Mucosa of rectum (tissue), 2 donors: ENCODE results near the gene GPR78.
"Not testable (repeated sequence)": the region's sequence is repeated elsewhere in the genome, so short reads cannot be mapped to it uniquely, and the experiment has no call there.

ENCODE experiments used
- H3K27ac ChIP-seq, 2 donors: one replicate each; pipeline ENCODE4 v1.7.0; 2013; ENCODE audit warnings: inconsistent platforms in 2 of 2, low read depth in 2 of 2, low read length in 2 of 2
- H3K27me3 ChIP-seq, 2 donors: one replicate each; pipeline ENCODE4 v1.7.0; 2013; ENCODE audit warnings: low read length in 2 of 2; ENCODE audit not compliant: control insufficient read depth in 2 of 2, insufficient read depth in 2 of 2
- H3K36me3 ChIP-seq, 2 donors: one replicate each; pipeline ENCODE4 v1.7.0; 2013; ENCODE audit warnings: low read length in 2 of 2; ENCODE audit not compliant: control insufficient read depth in 2 of 2, insufficient read depth in 2 of 2
- H3K4me1 ChIP-seq, 2 donors: one replicate each; pipeline ENCODE4 v1.7.0; 2013; ENCODE audit warnings: low read length in 2 of 2, mild to moderate bottlenecking in 1 of 2; ENCODE audit not compliant: control insufficient read depth in 2 of 2, insufficient read depth in 2 of 2
- H3K4me3 ChIP-seq, 2 donors: one replicate each; pipeline ENCODE4 v1.7.0; 2013; ENCODE audit warnings: low read length in 2 of 2
- H3K9ac ChIP-seq, 2 donors: one replicate each; pipeline ENCODE4 v1.7.0; 2013; ENCODE audit warnings: low read length in 2 of 2, low read depth in 1 of 2, mild to moderate bottlenecking in 1 of 2
- H3K9me3 ChIP-seq, 2 donors: one replicate each; pipeline ENCODE4 v1.7.0; 2013; ENCODE audit warnings: low read length in 2 of 2; ENCODE audit not compliant: control insufficient read depth in 2 of 2
- donor health status: healthy.
- donor health status: Normal muscosa, but diverticular disease.

Gene GPR78

GRCh38 chr4:8630240-8630905 lies 50.2 kb downstream of the GPR78 start:
- not testable (repeated sequence) for H3K36me3 ChIP-seq, H3K4me3 ChIP-seq, H3K9me3 ChIP-seq, H3K27ac ChIP-seq, H3K4me1 ChIP-seq, H3K27me3 ChIP-seq, H3K9ac ChIP-seq

GRCh38 chr4:8631896-8632295 lies 51.7 kb downstream of the GPR78 start:
- H3K9me3 ChIP-seq, H3K36me3 ChIP-seq, H3K4me3 ChIP-seq, H3K4me1 ChIP-seq, H3K27ac ChIP-seq, H3K9ac ChIP-seq, H3K27me3 ChIP-seq: not testable (repeated sequence)

- not testable (repeated sequence) for H3K36me3 ChIP-seq
Observed at GRCh38 chr4:8634773-8635172, 54.6 kb downstream of the GPR78 start.

DNA sequence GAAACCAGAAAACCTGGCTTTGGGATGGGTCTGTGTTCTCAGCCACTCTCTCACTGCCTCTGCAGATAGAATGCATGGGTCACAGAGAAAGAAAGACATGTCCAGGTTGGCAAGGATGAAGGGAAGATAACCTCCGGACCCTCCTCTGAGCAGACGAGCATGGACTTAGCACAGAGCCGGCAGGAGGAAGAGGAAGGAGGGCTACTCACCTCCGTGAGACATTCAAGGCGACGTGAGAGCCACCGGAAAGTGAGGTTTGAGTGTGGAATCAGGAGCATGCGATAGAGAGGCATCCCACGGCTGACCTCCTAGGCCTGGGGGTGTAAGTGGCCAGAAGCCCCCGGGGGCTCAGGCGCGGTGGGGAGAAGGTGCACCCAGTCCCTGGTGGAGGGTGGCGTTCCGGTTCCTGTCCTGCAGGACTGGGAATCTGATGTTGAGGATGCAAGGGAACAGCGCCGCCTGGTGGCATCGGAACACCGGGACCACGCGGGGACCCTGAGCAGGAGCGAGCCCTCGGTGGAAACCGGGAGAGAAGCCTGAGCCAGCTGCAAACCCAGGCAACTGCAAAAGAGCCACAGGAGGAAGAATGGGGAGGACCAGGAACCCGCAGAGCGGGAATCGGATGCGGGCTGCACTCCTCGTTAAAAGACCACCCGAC lies 55.8 kb downstream of the GPR78 start:
- H3K36me3 ChIP-seq, H3K27ac ChIP-seq, H3K9me3 ChIP-seq: not testable (repeated sequence)

More at GRCh38 chr4:8634773-8635172, 54.6 kb downstream of the GPR78 start:
- not testable (repeated sequence) for H3K4me3 ChIP-seq, H3K9me3 ChIP-seq, H3K4me1 ChIP-seq, H3K27ac ChIP-seq, H3K9ac ChIP-seq, H3K27me3 ChIP-seq

More for the DNA sequence above, 55.8 kb downstream of the GPR78 start:
- H3K4me1 ChIP-seq, H3K4me3 ChIP-seq, H3K27me3 ChIP-seq, H3K9ac ChIP-seq: not testable (repeated sequence)
